Measurements from ENCODE around the gene LDAF1.
"Not testable (repeated sequence)": the region's sequence is repeated elsewhere in the genome, so short reads cannot be mapped to it uniquely, and the experiment has no call there.

LDAF1 gene

DNA sequence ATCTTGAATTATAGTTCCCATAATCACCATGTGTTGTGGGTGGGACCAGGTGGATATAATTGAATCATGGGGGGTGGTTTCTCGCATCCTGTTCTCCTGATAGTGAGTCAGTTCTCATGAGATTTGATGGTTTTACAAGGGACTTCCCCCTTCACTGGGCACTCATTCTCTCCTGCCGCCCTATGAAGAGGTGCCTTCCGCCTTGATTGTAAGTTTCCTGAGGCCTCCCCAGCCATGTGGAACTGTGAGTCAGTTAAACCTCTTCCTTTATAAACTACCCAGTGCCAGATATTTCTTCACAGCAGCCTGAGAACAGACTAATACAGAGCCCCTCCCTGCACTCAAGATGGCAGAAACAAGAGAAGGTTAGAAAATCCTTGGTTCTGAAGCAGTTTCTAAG lies 26.4 kb downstream of the LDAF1 start:
- H3K27ac ChIP-seq (ENCODE audit: low read length), result no peak overlapping the region
- H3K9me3 ChIP-seq (ENCODE audit: insufficient read depth, low read depth, low read length), result peaks cover 18% of the 10 kb centered on the region
- H3K36me3 ChIP-seq (ENCODE audit: insufficient read depth, low read depth, low read length), result peaks cover 29% of the 10 kb centered on the region
- H3K4me1 ChIP-seq (ENCODE audit: insufficient read depth, low read length), result no peaks in the 10 kb centered on the region
- H3K4me3 ChIP-seq (ENCODE audit: low read length), result no peak overlapping the region
- H3K9ac ChIP-seq (ENCODE audit: low read depth, low read length), result no peak overlapping the region
- H3K27me3 ChIP-seq (ENCODE audit: insufficient read depth, low read length), result no peaks in the 10 kb centered on the region

DNA sequence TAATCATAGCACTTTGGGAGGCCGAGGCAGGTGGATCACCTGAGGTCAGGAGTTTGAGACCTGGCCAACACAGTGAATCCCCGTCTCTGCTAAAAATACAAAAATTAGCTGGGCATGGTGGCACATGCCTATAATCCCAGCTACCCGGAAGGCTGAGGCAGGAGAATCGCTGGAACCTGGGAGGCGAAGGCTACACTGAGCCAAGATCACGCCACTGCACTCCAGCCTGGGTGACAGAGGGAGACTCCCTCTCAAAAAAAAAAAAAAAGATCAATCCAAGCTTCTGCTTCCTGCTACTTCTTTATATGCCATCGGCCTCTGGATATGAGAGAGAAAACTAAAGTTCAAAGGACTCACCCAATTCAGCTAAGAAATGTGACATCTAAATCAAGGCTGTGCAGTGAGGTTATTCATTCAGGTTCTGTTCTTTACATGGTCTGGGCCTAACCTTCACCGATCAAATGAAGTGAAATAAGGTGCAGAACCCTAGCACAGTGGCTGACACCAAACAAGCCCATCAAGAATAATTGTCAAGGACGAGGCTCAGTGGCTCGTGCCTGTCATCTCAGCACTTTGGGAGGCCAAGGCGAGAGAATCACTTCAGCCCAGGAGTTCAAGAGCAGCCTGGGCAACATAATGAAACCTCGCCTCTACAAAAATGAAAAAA lies 27.3 kb downstream of the LDAF1 start:
- peaks cover 18% of the 10 kb centered on the region for H3K9me3 ChIP-seq (ENCODE audit: insufficient read depth, low read depth, low read length)
- H3K9ac ChIP-seq (ENCODE audit: low read depth, low read length), result no peak overlapping the region
- no peaks in the 10 kb centered on the region for H3K4me1 ChIP-seq (ENCODE audit: insufficient read depth, low read length)
- no peaks in the 10 kb centered on the region for H3K27me3 ChIP-seq (ENCODE audit: insufficient read depth, low read length)
- no peak overlapping the region for H3K4me3 ChIP-seq (ENCODE audit: low read length)
- H3K36me3 ChIP-seq (ENCODE audit: insufficient read depth, low read depth, low read length), result peaks cover 20% of the 10 kb centered on the region
- H3K27ac ChIP-seq (ENCODE audit: low read length), result no peak overlapping the region

DNA sequence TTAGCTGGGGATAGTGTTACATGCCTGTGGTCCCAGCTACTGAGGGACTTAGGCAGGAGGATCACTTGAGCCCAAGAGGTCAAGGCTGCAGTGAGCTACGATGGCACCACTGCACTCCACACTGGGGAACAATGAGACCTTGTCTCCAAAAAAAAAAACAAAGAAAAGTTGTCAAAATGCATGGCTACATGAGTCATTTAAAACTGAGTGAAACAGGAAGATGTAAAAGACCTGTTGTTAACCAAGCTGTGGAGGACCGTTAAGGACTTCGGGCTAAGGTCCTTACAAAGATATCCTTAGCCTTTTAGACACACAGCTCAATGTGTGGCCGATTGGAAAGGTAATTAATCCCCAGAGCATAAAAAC lies 27.8 kb downstream of the LDAF1 start:
- peaks cover 15% of the 10 kb centered on the region for H3K9me3 ChIP-seq (ENCODE audit: insufficient read depth, low read depth, low read length)
- H3K27ac ChIP-seq (ENCODE audit: low read length), result no peak overlapping the region
- no peak overlapping the region for H3K4me3 ChIP-seq (ENCODE audit: low read length)
- H3K27me3 ChIP-seq (ENCODE audit: insufficient read depth, low read length), result no peaks in the 10 kb centered on the region
- peaks cover 15% of the 10 kb centered on the region for H3K36me3 ChIP-seq (ENCODE audit: insufficient read depth, low read depth, low read length)
- no peaks in the 10 kb centered on the region for H3K4me1 ChIP-seq (ENCODE audit: insufficient read depth, low read length)
- no peak overlapping the region for H3K9ac ChIP-seq (ENCODE audit: low read depth, low read length)

DNA sequence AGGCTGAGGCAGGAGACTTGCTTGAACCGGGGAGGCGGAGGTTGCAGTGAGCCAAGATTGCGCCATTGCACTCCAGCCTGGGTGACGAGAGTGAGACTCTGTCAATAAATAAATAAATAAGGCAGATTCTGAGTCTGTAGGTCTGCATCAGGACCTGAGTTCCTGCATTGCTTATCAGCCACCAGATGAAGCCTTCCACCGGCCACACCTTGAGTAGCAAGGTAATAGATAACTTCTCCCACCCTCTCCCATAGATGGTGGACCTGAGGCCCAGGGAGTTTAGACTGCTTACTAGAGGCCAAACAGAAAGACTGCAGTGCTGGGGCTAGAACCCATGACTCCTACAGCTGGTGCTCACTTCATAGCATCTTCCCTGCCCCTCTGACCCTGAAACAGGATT lies 30.8 kb downstream of the LDAF1 start:
- no peak overlapping the region for H3K9ac ChIP-seq (ENCODE audit: low read depth, low read length)
- H3K9me3 ChIP-seq (ENCODE audit: insufficient read depth, low read depth, low read length), result no peaks in the 10 kb centered on the region
- no peak overlapping the region for H3K27ac ChIP-seq (ENCODE audit: low read length)
- H3K27me3 ChIP-seq (ENCODE audit: insufficient read depth, low read length), result no peaks in the 10 kb centered on the region
- no peaks in the 10 kb centered on the region for H3K4me1 ChIP-seq (ENCODE audit: insufficient read depth, low read length)
- H3K36me3 ChIP-seq (ENCODE audit: insufficient read depth, low read depth, low read length), result no peaks in the 10 kb centered on the region
- no peak overlapping the region for H3K4me3 ChIP-seq (ENCODE audit: low read length)

DNA sequence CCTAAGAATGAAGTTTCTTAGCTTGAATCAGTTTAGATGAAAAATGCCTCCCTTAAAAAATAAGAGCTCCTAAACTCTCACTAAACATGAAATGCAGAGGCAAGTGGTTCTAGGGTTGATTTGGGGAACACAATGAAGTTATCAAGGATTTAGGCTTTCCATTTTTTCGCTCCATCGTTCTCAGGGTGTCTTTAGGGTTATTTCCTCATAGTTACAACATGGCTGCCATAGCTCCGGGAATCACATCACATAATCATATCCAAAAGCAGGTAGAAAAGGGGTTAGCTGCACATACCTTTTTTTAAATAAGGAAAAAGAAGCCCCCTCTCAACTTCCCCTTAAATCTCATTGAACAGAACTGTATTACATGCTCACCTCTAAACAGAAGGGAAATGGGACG lies 31.5 kb downstream of the LDAF1 start:
- H3K9ac ChIP-seq (ENCODE audit: low read depth, low read length), result no peak overlapping the region
- no peaks in the 10 kb centered on the region for H3K9me3 ChIP-seq (ENCODE audit: insufficient read depth, low read depth, low read length)
- H3K4me1 ChIP-seq (ENCODE audit: insufficient read depth, low read length), result no peaks in the 10 kb centered on the region
- H3K4me3 ChIP-seq (ENCODE audit: low read length), result no peak overlapping the region
- no peaks in the 10 kb centered on the region for H3K36me3 ChIP-seq (ENCODE audit: insufficient read depth, low read depth, low read length)
- H3K27ac ChIP-seq (ENCODE audit: low read length), result no peak overlapping the region
- no peaks in the 10 kb centered on the region for H3K27me3 ChIP-seq (ENCODE audit: insufficient read depth, low read length)

DNA sequence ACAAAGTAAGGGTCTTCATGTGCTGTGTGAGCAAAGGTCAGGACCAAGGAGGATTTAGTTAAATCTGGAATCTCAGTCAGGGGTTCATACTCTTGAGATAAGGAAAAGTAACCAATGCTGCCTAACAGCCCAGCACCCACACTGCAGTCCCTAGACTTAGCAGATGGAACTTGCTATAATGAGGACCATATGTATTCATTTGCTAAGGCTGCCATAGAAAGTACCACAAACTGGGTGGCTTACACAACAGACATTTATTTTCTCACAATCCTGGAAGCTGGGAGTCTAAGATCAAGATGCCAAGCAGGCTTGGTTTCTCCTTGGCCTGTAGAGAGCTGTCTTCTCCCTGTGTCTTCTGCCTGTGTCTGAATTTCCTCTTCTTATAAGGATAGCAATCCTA lies 32.1 kb downstream of the LDAF1 start:
- H3K27ac ChIP-seq (ENCODE audit: low read length), result no peak overlapping the region
- H3K36me3 ChIP-seq (ENCODE audit: insufficient read depth, low read depth, low read length), result no peaks in the 10 kb centered on the region
- no peaks in the 10 kb centered on the region for H3K4me1 ChIP-seq (ENCODE audit: insufficient read depth, low read length)
- H3K4me3 ChIP-seq (ENCODE audit: low read length), result no peak overlapping the region
- no peaks in the 10 kb centered on the region for H3K27me3 ChIP-seq (ENCODE audit: insufficient read depth, low read length)
- H3K9ac ChIP-seq (ENCODE audit: low read depth, low read length), result no peak overlapping the region
- H3K9me3 ChIP-seq (ENCODE audit: insufficient read depth, low read depth, low read length), result no peaks in the 10 kb centered on the region

DNA sequence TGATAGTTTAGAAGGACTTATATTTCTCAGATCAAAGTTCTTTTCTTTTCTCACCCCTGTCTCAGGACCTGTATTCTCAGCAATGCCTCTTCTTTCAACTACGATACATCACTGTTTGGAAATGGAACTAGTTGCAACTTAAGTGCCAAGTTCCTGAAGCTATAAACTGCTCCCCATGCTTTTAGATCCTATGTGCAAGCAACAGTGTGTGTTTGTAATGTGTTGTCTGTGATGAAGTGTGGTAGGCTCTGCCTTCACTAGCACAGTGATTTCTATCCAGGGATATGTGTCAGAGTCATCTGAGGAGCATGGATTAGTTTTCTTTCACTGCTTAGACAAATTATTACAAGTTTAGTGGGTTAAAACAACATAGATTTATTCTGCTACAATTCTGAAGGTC lies 34.5 kb downstream of the LDAF1 start:
- Histone ChIP-seq H3K4me3 (ENCODE audit: low read length) (no peak overlapping the region), H3K9ac (ENCODE audit: low read depth, low read length) (no peak overlapping the region), H3K27ac (ENCODE audit: low read length) (no peak overlapping the region), H3K9me3 (ENCODE audit: insufficient read depth, low read depth, low read length) (no peaks in the 10 kb centered on the region; the same call in 1 of the 2 replicates), H3K27me3 (ENCODE audit: insufficient read depth, low read length) (no peaks in the 10 kb centered on the region), H3K36me3 (ENCODE audit: insufficient read depth, low read depth, low read length) (no peaks in the 10 kb centered on the region), H3K4me1 (ENCODE audit: insufficient read depth, low read length) (no peaks in the 10 kb centered on the region)

DNA sequence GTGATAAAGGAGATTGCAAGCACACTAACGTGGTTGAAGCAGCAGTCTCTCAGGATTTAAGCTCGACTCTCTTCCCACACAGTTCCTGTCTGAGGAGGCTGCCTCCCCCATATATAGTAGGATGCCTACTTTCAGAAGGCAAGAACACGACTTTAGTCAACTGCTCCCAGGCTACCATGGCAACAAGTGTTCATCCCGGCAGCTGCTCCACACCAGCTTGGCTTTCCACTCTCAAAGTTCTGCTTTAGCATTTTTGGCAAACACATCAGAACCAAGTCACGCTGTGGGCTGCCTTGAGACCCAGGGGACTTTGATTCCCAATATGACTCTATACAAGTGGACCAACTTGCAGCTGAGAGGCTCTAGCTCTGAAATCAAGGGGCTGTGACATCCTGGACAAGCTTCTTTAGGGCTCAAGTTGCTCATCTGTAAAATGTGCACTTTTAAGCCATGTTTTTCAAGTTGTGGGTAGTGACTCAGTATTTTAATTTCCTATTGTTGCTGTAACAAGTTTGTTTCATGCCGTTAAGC lies 36.4 kb downstream of the LDAF1 start:
- H3K27me3 ChIP-seq (ENCODE audit: insufficient read depth, low read length), result no peaks in the 10 kb centered on the region
- H3K36me3 ChIP-seq (ENCODE audit: insufficient read depth, low read depth, low read length), result no peaks in the 10 kb centered on the region
- H3K9me3 ChIP-seq (ENCODE audit: insufficient read depth, low read depth, low read length), result no peaks in the 10 kb centered on the region; the same call in 1 of the 2 replicates
- no peak overlapping the region for H3K27ac ChIP-seq (ENCODE audit: low read length)
- no peak overlapping the region for H3K4me3 ChIP-seq (ENCODE audit: low read length)
- H3K9ac ChIP-seq (ENCODE audit: low read depth, low read length), result no peak overlapping the region
- H3K4me1 ChIP-seq (ENCODE audit: insufficient read depth, low read length), result no peaks in the 10 kb centered on the region

DNA sequence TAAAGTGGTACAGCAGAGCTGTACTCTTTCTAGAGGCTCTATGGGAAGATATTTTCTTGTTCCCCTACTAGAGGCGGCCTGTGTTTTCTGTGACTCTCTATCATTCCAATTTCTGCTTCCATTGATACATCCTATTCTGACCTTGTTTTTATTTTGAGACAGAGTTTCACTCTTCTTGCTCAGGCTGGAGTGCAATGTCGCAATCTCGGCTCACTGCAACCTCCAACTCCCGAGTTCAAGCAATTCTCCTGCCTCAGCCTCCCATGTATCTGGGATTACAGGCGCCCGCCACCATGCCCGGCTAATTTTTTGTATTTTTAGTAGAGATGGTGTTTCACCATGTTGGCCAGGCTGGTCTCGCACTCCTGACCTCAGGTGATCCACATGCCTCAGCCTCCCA lies 36.9 kb downstream of the LDAF1 start:
- H3K27me3 ChIP-seq (ENCODE audit: insufficient read depth, low read length); H3K36me3 ChIP-seq (ENCODE audit: insufficient read depth, low read depth, low read length); H3K9ac ChIP-seq (ENCODE audit: low read depth, low read length); H3K9me3 ChIP-seq (ENCODE audit: insufficient read depth, low read depth, low read length); H3K4me1 ChIP-seq (ENCODE audit: insufficient read depth, low read length); H3K27ac ChIP-seq (ENCODE audit: low read length); H3K4me3 ChIP-seq (ENCODE audit: low read length): not testable (repeated sequence)

DNA sequence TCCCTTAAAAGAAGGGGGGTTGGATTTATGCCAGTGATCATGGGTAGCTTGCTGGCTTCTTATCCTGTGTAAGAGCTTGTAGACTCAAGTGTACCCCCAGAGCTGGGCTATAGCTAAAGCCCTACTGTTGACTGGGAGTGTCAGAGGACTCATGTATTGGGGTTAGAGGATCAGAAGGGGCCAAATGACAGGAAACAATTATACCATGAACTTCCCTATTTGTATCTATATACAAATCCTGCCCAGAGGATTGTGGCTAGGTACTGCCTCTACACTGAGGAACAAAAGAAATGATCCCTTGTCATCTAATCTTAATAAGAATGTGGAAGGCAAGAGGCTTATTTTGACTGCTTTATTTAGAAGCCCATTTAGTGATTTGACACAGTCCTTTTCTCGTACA lies 38.6 kb downstream of the LDAF1 start:
- H3K27me3 ChIP-seq (ENCODE audit: insufficient read depth, low read length), result no peaks in the 10 kb centered on the region
- H3K36me3 ChIP-seq (ENCODE audit: insufficient read depth, low read depth, low read length), result no peaks in the 10 kb centered on the region
- no peak overlapping the region for H3K27ac ChIP-seq (ENCODE audit: low read length)
- H3K4me3 ChIP-seq (ENCODE audit: low read length), result no peak overlapping the region
- H3K4me1 ChIP-seq (ENCODE audit: insufficient read depth, low read length), result no peaks in the 10 kb centered on the region
- H3K9me3 ChIP-seq (ENCODE audit: insufficient read depth, low read depth, low read length), result no peaks in the 10 kb centered on the region; the same call in 1 of the 2 replicates
- no peak overlapping the region for H3K9ac ChIP-seq (ENCODE audit: low read depth, low read length)

DNA sequence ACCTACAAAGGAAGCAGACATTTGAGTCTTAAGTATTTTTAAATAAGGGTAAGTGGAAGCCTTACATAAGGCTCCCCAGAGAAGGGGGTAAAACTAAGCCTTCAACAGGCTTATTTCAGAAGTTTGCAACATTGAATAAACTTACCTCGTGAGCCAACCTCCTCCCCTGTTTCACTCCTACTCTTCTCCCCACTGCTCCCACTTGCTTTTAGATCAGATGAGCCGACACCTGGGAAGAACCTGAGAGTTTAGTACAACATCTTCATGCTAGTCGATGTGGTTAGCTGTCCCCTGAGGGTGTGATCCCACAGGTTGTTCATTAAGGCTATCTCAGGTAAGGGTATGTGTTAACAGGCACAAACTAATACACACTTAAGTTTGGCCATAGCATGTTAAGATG lies 39.1 kb downstream of the LDAF1 start:
- Histone ChIP-seq H3K9me3 (ENCODE audit: insufficient read depth, low read depth, low read length) (no peaks in the 10 kb centered on the region; the same call in 1 of the 2 replicates), H3K36me3 (ENCODE audit: insufficient read depth, low read depth, low read length) (no peaks in the 10 kb centered on the region), H3K9ac (ENCODE audit: low read depth, low read length) (no peak overlapping the region), H3K4me3 (ENCODE audit: low read length) (no peak overlapping the region), H3K27me3 (ENCODE audit: insufficient read depth, low read length) (no peaks in the 10 kb centered on the region), H3K27ac (ENCODE audit: low read length) (no peak overlapping the region), H3K4me1 (ENCODE audit: insufficient read depth, low read length) (no peaks in the 10 kb centered on the region)

DNA sequence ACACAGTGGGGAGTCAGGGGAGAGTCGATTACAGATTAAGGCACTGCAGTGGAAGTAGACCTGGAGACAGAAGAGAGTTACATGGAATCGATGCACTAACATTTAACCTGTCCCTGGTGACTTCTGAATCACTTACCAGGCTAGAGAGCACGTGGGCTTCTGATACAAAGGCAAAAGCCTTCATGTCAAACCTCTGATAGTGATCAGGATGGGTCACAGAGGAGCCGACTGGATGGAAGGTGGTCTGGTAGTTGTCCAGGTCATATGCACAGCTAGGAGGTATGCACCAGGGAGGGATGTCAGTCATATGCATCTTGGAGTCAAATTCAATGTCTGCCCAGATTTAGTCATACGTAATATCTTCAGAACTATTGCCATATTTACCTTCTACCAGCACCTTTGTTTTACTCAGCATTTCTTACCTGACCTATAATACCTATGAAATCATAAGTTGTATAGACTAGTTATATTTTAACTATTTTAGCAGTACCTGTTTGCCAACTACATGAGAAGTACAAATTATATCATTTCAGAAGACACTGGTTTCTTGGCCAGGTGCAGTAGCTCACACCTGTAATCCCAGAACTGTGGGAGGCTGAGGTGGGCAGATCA lies 41.2 kb downstream of the LDAF1 start:
- H3K27me3 ChIP-seq (ENCODE audit: insufficient read depth, low read length), result no peaks in the 10 kb centered on the region

More for the DNA sequence above, 41.2 kb downstream of the LDAF1 start:
- Histone ChIP-seq H3K4me1 (ENCODE audit: insufficient read depth, low read length) (no peaks in the 10 kb centered on the region), H3K9me3 (ENCODE audit: insufficient read depth, low read depth, low read length) (no peaks in the 10 kb centered on the region; the same call in 1 of the 2 replicates), H3K27ac (ENCODE audit: low read length) (no peak overlapping the region), H3K4me3 (ENCODE audit: low read length) (no peak overlapping the region), H3K9ac (ENCODE audit: low read depth, low read length) (no peak overlapping the region), H3K36me3 (ENCODE audit: insufficient read depth, low read depth, low read length) (no peaks in the 10 kb centered on the region)

Measured in iPS-20b (cell line).